GM21447 (cell line): ENCODE data around the gene AQP5.

Source experiments
- ATAC-seq: cut with Tn5 transposase; IDR thresholded peaks from one replicate; pipeline ENCODE4 v1.9.1; 2021; ENCODE audit not compliant: unreplicated experiment

AQP5 gene

GRCh38 chr12:49961111-49961922 is at the start of gene AQP5:
TSS of gene AQP5 (plus strand) at chr12:49961872. CDS start at chr12:49962018, 146 bp downstream.
- no peak for ATAC-seq

GRCh38 chr12:49912345-49913255 is 49.1 kb upstream of the AQP5 start:
- ATAC-seq: no peak

- ATAC-seq: no peak
Measured at GRCh38 chr12:49916129-49916919, 45.3 kb upstream of the AQP5 start.

GRCh38 chr12:49917166-49917787 is 44.4 kb upstream of the AQP5 start:
- no peak for ATAC-seq

GRCh38 chr12:49917788-49918173 is 43.9 kb upstream of the AQP5 start:
- ATAC-seq: no peak

- ATAC-seq: no peak
Measured at GRCh38 chr12:49920241-49920914, 41.3 kb upstream of the AQP5 start.

- no peak for ATAC-seq
Measured at GRCh38 chr12:49920915-49921286, 40.8 kb upstream of the AQP5 start.

GRCh38 chr12:49921299-49921698 is 40.4 kb upstream of the AQP5 start:
- ATAC-seq: no peak

- ATAC-seq: no peak
Measured at GRCh38 chr12:49921936-49922335, 39.7 kb upstream of the AQP5 start.

- ATAC-seq: no peak
Measured at GRCh38 chr12:49922349-49923034, 39.2 kb upstream of the AQP5 start.

GRCh38 chr12:49923035-49923644 is 38.5 kb upstream of the AQP5 start:
- ATAC-seq: no peak

GRCh38 chr12:49923880-49924556 is 37.7 kb upstream of the AQP5 start:
- ATAC-seq: no peak

GRCh38 chr12:49924628-49925246 is 36.9 kb upstream of the AQP5 start:
- no peak for ATAC-seq

- ATAC-seq: no peak
Measured at GRCh38 chr12:49925433-49926204, 36.1 kb upstream of the AQP5 start.

GRCh38 chr12:49928471-49928870 is 33.2 kb upstream of the AQP5 start:
- no peak for ATAC-seq

- no peak for ATAC-seq
Measured at GRCh38 chr12:49929581-49929980, 32.1 kb upstream of the AQP5 start.

- ATAC-seq: no peak
Measured at GRCh38 chr12:49930515-49931288, 31.0 kb upstream of the AQP5 start.
